ENCODE data around the gene TCF7L1. TPM values are rescaled to one million over a fixed set of nuclear protein-coding genes. Genes with fewer than 3 reads are reported as not detected.

TCF7L1 gene
- total RNA-seq, 4 donors from 2014 or later = 1.1 to 3.9 (median 2.8) TPM

- Histone ChIP-seq H3K27me3 (peaks cover 0 to 8% (median 0%) of the 10 kb centered on the region in 3 donors), H3K9me3 (peaks cover 0 to 7% (median 0%) of the 10 kb centered on the region in 3 donors), H3K4me1 (no peaks in the 10 kb centered on the region), H3K4me3 (no peak overlapping the region), H3K36me3 (no peaks in the 10 kb centered on the region), H3K27ac (no peak overlapping the region)
- TF ChIP-seq POLR2A (IDR thresholded peaks at IDR 0.05) (no peak), CTCF (IDR thresholded peaks at IDR 0.05 in 4 of 5, conservative IDR thresholded peaks at IDR 0.05 in 1 of 5) (no peak)
- in situ Hi-C loops (cut with MboI; ENCODE audit: low sequenced_read_pairs in 4 of 4) (no loop called here), intact Hi-C loops (cut with DNase I; ENCODE audit: low total_unique reads) (no loop called here)
- DNase-seq = no peak
- no peak for ATAC-seq
These were observed 43.6 kb upstream of the TCF7L1 start for GRCh38 chr2:85089585-85089984.

- peaks cover 0 to 7% (median 0%) of the 10 kb centered on the region in 3 donors for H3K9me3 ChIP-seq
- intact Hi-C loops (cut with DNase I; ENCODE audit: low total_unique reads) = no loop called here
These were observed 41.4 kb upstream of the TCF7L1 start for GRCh38 chr2:85091838-85092237.

GRCh38 chr2:85095094-85095493 lies 38.1 kb upstream of the TCF7L1 start:
- intact Hi-C loops (cut with DNase I; ENCODE audit: low total_unique reads) (no loop called here), in situ Hi-C loops (cut with MboI; ENCODE audit: low sequenced_read_pairs in 4 of 4) (no loop called here)
- DNase-seq (no peak), ATAC-seq (no peak)
- TF ChIP-seq POLR2A (IDR thresholded peaks at IDR 0.05) = no peak
- TF ChIP-seq CTCF (IDR thresholded peaks at IDR 0.05 in 4 of 5, conservative IDR thresholded peaks at IDR 0.05 in 1 of 5) = no peak
- Histone ChIP-seq H3K36me3 (no peaks in the 10 kb centered on the region), H3K4me1 (no peaks in the 10 kb centered on the region), H3K27ac (no peak overlapping the region), H3K9me3 (peaks cover 0 to 7% (median 0%) of the 10 kb centered on the region in 3 donors), H3K4me3 (no peak overlapping the region), H3K27me3 (peaks cover 0 to 4% (median 0%) of the 10 kb centered on the region in 3 donors)

More at GRCh38 chr2:85091838-85092237, 41.4 kb upstream of the TCF7L1 start:
- in situ Hi-C loops (cut with MboI; ENCODE audit: low sequenced_read_pairs in 4 of 4) = no loop called here
- TF ChIP-seq POLR2A (IDR thresholded peaks at IDR 0.05) (no peak), CTCF (IDR thresholded peaks at IDR 0.05 in 4 of 5, conservative IDR thresholded peaks at IDR 0.05 in 1 of 5) (no peak)
- DNase-seq (no peak), ATAC-seq (no peak)
- H3K27ac ChIP-seq = no peak overlapping the region
- no peaks in the 10 kb centered on the region for H3K36me3 ChIP-seq
- peaks cover 0 to 8% (median 0%) of the 10 kb centered on the region in 3 donors for H3K27me3 ChIP-seq
- H3K4me1 ChIP-seq = no peaks in the 10 kb centered on the region
- no peak overlapping the region for H3K4me3 ChIP-seq

- intact Hi-C loops (cut with DNase I; ENCODE audit: low total_unique reads) = no loop called here
- H3K36me3 ChIP-seq = no peaks in the 10 kb centered on the region
- ATAC-seq (no peak), DNase-seq (no peak)
- no peak overlapping the region for H3K4me3 ChIP-seq
- no peak overlapping the region for H3K27ac ChIP-seq
- no peaks in the 10 kb centered on the region for H3K27me3 ChIP-seq
- H3K4me1 ChIP-seq = no peaks in the 10 kb centered on the region
- peaks cover 0 to 7% (median 0%) of the 10 kb centered on the region in 3 donors for H3K9me3 ChIP-seq
- no peak for TF ChIP-seq POLR2A (IDR thresholded peaks at IDR 0.05)
- no peak for TF ChIP-seq CTCF (IDR thresholded peaks at IDR 0.05 in 4 of 5, conservative IDR thresholded peaks at IDR 0.05 in 1 of 5)
- in situ Hi-C loops (cut with MboI; ENCODE audit: low sequenced_read_pairs in 4 of 4) = no loop called here
These were observed 36.6 kb upstream of the TCF7L1 start for GRCh38 chr2:85096616-85097015.

GRCh38 chr2:85104228-85104627 lies 29.0 kb upstream of the TCF7L1 start:
- in situ Hi-C loops (cut with MboI; ENCODE audit: low sequenced_read_pairs in 4 of 4) (no loop called here), intact Hi-C loops (cut with DNase I; ENCODE audit: low total_unique reads) (no loop called here)
- H3K27me3 ChIP-seq = no peaks in the 10 kb centered on the region
- TF ChIP-seq CTCF (IDR thresholded peaks at IDR 0.05 in 4 of 5, conservative IDR thresholded peaks at IDR 0.05 in 1 of 5) (no peak), POLR2A (IDR thresholded peaks at IDR 0.05) (no peak)
- no peak overlapping the region for H3K4me3 ChIP-seq
- H3K9me3 ChIP-seq = no peaks in the 10 kb centered on the region
- no peaks in the 10 kb centered on the region for H3K4me1 ChIP-seq
- DNase-seq = no peak
- no peaks in the 10 kb centered on the region for H3K36me3 ChIP-seq
- ATAC-seq = no peak
- no peak overlapping the region for H3K27ac ChIP-seq
